Bone marrow (tissue), 2 donors: Measurements from ENCODE around the gene CCDC47.
"Not testable (repeated sequence)": the region's sequence is repeated elsewhere in the genome, so short reads cannot be mapped to it uniquely, and the experiment has no call there.

Experiments used
- DNase-seq, 2 donors: peaks; one replicate each; lab custom pipeline; 2025; lab: John Stamatoyannopoulos, UW

CCDC47 gene

DNA sequence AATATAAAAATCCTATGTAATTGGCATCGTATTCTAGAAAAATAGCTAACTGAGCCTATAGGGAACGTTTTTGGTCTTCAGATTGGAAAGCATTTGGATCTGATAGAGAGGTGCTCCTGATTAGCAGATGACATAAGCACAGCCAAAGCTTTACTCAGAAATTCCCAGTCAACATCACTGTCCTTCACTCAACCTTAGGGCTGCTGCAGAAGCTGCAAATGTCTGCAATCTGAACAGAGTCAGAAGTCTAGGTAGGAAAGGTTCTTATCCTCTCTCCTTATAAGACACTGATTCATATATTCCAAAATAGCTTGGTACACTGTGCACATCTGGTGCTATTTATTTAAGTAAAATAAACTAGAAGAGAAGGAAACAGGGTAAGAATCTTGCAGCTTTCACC, 51.0 kb downstream of the CCDC47 start:
- no peak for DNase-seq

DNA sequence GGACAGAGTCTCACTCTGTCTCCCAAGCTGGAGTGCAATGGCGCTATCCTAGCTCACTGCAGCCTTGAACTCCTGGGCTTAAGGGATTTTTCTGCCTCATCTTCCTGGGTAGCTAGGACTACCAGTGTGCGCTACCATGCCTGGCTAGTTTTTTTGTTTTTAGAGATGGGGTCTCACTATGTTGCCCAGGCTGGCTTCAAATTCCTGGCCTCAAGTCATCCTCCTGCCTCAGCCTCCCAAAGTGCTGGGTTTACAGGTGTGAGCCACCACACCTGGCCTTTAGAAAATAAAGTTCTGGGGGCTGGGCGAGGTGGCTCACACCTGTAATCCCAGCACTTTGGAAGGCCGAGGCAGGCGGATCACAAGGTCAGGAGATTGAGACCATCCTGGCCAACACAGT, 53.2 kb downstream of the CCDC47 start:
- not testable (repeated sequence) for DNase-seq

DNA sequence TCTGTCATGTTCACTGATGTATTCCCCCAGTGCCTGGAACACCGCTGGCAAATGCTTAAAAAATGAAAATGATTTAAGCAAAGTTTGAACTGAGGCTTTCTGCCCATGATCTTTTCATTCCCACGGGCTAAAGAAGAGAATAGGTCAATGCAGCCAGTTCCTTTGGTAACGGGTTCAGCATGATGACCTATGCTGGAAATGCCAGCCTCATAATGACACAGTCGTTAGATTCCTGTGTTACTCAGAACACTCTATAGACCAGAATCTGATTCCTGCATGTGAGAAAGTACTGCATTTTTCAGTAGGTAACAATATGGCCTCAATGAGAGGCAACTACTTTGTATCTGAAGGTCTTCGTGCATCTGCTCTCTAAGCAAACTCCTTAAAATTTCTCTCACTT, 54.4 kb downstream of the CCDC47 start:
- DNase-seq = no peak

GRCh38 chr17:63716426-63716825, 57.0 kb downstream of the CCDC47 start:
- DNase-seq = no peak

GRCh38 chr17:63714550-63715277, 58.7 kb downstream of the CCDC47 start:
- no peak for DNase-seq

- no peak for DNase-seq
Measured at GRCh38 chr17:63709110-63709509, 64.3 kb downstream of the CCDC47 start.

GRCh38 chr17:63707151-63707550, 66.2 kb downstream of the CCDC47 start:
- DNase-seq = no peak

- no peak for DNase-seq
Measured at GRCh38 chr17:63706336-63707082, 66.9 kb downstream of the CCDC47 start.

GRCh38 chr17:63705657-63706056, 67.7 kb downstream of the CCDC47 start:
- no peak for DNase-seq

DNA sequence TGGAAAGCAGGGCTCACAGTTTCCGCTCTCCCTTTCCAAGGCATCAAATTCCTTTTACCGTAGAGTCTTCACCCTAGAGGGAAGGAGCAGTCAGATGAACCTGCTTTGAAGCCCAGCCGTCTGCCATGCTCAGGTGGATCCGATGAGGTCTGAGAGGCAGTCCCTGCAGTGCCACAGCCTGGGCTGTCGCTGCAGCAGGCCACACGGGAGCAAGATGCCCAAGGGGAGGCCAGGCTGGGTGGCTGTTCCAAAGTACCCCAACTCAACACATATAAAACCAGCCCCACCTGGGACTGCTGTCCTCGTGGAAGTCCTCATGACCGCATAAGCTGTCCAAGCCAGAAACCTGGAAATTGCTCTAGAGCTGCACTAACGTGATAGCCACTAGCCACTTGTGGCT, 68.6 kb downstream of the CCDC47 start:
- no peak for DNase-seq

GRCh38 chr17:63704259-63704576, 69.2 kb downstream of the CCDC47 start:
- DNase-seq = no peak

GRCh38 chr17:63703556-63704258, 69.7 kb downstream of the CCDC47 start:
- no peak for DNase-seq

- DNase-seq = no peak
Measured at GRCh38 chr17:63703029-63703428, 70.4 kb downstream of the CCDC47 start.

- DNase-seq = no peak
Measured at GRCh38 chr17:63702721-63703015, 70.7 kb downstream of the CCDC47 start.

GRCh38 chr17:63701868-63702720, 71.3 kb downstream of the CCDC47 start:
- DNase-seq = peak; percentile 30 to 64

DNA sequence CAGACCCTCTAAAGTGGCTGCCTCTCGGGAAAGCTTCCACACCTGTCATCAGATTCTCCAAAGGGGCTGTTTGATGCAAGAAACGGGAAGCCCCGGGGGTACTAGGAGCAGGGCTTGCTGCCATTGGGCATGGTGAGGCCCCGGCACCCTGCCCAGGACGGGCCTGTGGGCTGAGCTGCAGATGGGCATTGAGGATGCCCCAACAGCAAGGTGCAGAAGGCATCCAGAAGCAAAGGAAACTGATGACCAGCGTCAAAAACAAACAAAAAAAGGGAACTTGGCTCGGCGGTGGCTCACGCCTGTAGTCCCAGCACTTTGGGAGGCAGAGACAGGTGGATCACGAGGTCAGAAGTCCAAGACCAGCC, 72.0 kb downstream of the CCDC47 start:
- DNase-seq = no peak

- no peak for DNase-seq
Measured at GRCh38 chr17:63700528-63701455, 72.6 kb downstream of the CCDC47 start.

DNA sequence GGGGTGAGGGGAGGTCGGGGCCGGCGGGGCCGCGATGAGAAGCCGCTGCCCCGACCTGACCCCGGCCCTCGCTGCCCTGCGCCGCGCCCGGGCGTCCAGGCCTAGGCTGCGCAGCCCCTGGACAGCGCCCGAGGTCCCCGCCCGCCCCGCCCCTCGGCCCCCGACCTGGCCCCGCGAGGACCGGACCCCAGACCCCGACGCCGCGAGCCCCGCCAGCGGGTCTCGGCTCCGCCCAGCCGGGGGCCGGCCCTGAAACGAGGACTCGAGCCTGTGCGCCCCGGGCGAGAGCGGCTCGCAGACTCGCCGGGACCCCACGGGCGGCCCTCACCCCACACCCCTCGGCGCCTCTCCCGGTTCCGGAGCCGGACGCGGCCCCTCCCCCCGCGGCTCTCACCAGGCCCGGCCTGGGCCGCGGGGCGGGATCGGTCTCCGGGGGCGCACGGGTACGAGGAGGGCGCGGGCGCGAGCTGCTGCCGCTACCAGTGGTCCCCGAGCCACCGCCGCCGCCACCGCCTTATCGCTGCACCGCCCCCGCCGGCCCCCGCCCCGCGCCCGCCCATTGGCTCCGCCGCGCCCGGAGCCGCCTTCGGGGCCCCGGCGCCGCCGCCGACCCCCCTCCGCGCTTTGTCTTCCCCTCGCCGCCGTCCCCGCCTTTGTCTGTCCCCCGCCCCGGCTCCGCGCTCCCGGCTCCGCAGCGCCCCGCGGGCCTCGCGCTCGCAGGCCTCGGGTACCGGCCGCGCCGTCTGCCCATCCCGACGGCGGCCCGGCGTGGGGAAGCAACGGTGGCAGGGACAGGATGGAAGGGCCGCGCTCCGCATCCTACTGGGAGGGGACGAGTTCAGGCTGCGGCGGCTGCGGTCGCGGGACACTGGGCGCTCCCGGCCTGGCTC, 73.5 kb downstream of the CCDC47 start, which contains the start of gene LIMD2:
LIMD2 (minus strand) TSS at position 488 of the 890 bp plus-strand sequence. CDS start 827 bp downstream, outside the sequence.
- peak; percentile 12 to 66 for DNase-seq

DNA sequence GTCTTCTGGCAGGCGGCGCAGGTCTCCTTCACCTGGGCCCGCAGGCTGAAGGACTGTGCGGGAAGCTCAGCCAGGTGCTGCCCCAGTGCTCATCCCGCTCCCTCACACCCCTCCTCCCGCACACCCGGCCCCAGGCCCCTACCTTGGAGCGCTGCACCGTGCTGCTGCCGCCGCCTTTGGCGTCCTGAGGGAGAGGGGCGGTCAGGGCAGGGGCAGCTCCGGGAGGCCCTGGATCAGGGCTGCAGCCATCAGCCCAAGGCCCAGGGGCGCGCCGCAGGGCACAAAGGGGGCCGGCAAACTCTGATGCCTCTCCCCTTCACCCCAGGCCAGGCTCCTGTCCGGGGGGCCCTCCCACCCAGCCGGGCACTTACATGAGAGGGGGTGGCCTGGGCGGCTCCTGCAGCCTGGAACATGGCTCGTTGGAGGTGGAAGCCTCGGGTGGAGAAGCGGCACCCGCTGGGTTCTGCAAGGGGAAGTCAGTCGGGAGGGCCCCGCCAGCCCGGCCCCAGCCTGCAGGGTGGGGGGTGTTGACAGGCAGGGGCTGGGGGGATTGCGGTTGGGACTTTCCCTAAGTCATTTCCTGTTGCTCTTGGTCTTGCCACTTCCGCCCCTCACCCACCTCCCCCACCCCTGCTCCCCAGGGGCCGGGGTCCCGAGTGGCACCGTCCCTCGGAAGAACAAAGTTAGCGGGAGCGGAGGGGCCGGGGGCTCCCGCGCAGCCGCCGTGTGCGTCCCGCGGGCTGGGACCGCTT, 74.3 kb downstream of the CCDC47 start:
- DNase-seq = peak; percentile 51 to 93
